Astrocyte of the cerebellum (primary cell): ENCODE measurements around the gene PXT1.

ENCODE experiments used
- DNase-seq: peaks from one replicate; pipeline ENCODE4 v3.0.0-alpha.2; 2011; ENCODE audit warnings: low read depth
- H3K4me3 ChIP-seq: 2 replicates; pipeline ENCODE4 v1.5.1; 2011; ENCODE audit warnings: mild to moderate bottlenecking, low read depth, low read length, moderate library complexity
- CTCF ChIP-seq: IDR thresholded peaks from 2 replicates; pipeline ENCODE4 v1.5.1; 2012; ENCODE audit warnings: low read length, low read depth, moderate library complexity, mild to moderate bottlenecking; ENCODE audit errors: missing control alignments
- in situ Hi-C: cut with HindIII; loops from 2 replicates; pipeline ENCODE4 v1.10.0; 2017; ENCODE audit warnings: low sequenced_read_pairs

PXT1 gene

GRCh38 chr6:36432151-36432671, 10.4 kb downstream of the PXT1 start:
- peak; percentile 27 for DNase-seq
- no peak for TF ChIP-seq CTCF
- in situ Hi-C loops = no loop called here
- no peak overlapping the region for H3K4me3 ChIP-seq

- in situ Hi-C loops = no loop called here
- no peak for TF ChIP-seq CTCF
- no peak overlapping the region for H3K4me3 ChIP-seq
- no peak for DNase-seq
Measured at GRCh38 chr6:36431197-36431596, 11.5 kb downstream of the PXT1 start.

- no peak for DNase-seq
- TF ChIP-seq CTCF = no peak
- H3K4me3 ChIP-seq = no peak overlapping the region
- in situ Hi-C loops = no loop called here
Measured at GRCh38 chr6:36430351-36430750, 12.3 kb downstream of the PXT1 start.

- no peak overlapping the region for H3K4me3 ChIP-seq
- TF ChIP-seq CTCF = peak; percentile 35
- in situ Hi-C loops = no loop called here
- DNase-seq = no peak
Measured at GRCh38 chr6:36428911-36429310, 13.7 kb downstream of the PXT1 start.

GRCh38 chr6:36426622-36427021, 16.0 kb downstream of the PXT1 start:
- H3K4me3 ChIP-seq = no peak overlapping the region
- no peak for DNase-seq
- in situ Hi-C loops = no loop called here
- TF ChIP-seq CTCF = no peak

GRCh38 chr6:36423101-36423824, 19.4 kb downstream of the PXT1 start:
- peak; percentile 62 for TF ChIP-seq CTCF
- in situ Hi-C loops = no loop called here
- DNase-seq = peak; percentile 95
- H3K4me3 ChIP-seq = peak overlapping the region; percentile 47
